BLaER1 (cell line): ENCODE measurements around the gene TSKU.
"Not testable (repeated sequence)": the region's sequence is repeated elsewhere in the genome, so short reads cannot be mapped to it uniquely, and the experiment has no call there.

Experiments used
- H3K27ac ChIP-seq: shearing (Covaris generic); formaldehyde crosslinking; 2 replicates; pipeline ENCODE4 v1.8.1; 2022
- H3K27me3 ChIP-seq: shearing (Covaris generic); formaldehyde crosslinking; 2 replicates; pipeline ENCODE4 v1.8.1; 2022
- H3K36me3 ChIP-seq: shearing (Covaris generic); formaldehyde crosslinking; 2 replicates; pipeline ENCODE4 v1.8.1; 2022
- H3K4me1 ChIP-seq: shearing (Covaris generic); formaldehyde crosslinking; 2 replicates; pipeline ENCODE4 v1.8.1; 2022
- H3K4me2 ChIP-seq: shearing (Covaris generic); formaldehyde crosslinking; 2 replicates; pipeline ENCODE4 v1.8.1; 2022
- H3K4me3 ChIP-seq: shearing (Covaris generic); formaldehyde crosslinking; 2 replicates; pipeline ENCODE4 v1.8.1; 2022
- H3K9ac ChIP-seq: shearing (Covaris generic); formaldehyde crosslinking; 2 replicates; pipeline ENCODE4 v1.8.1; 2022
- H3K9me3 ChIP-seq: shearing (Covaris generic); formaldehyde crosslinking; 2 replicates; pipeline ENCODE4 v1.8.1; 2022
- H4K20me1 ChIP-seq: shearing (Covaris generic); formaldehyde crosslinking; 2 replicates; pipeline ENCODE4 v1.8.1; 2022
- Cebpa-rat ChIP-seq: shearing (Covaris generic); IDR thresholded peaks from 2 replicates; pipeline ENCODE4 v1.8.1; 2022

Gene TSKU

GRCh38 chr11:76783294-76783895 is at the start of gene TSKU:
Gene TSKU (plus strand): TSS chr11:76783356. CDS start chr11:76795617, 12,261 bp downstream.
- no peak for TF ChIP-seq Cebpa-rat
- peaks cover 64% of the 10 kb centered on the region for H3K4me1 ChIP-seq

GRCh38 chr11:76733906-76734305 is 49.2 kb upstream of the TSKU start:
- not testable (repeated sequence) for H3K4me3 ChIP-seq, H3K27ac ChIP-seq, H3K36me3 ChIP-seq, H4K20me1 ChIP-seq, H3K4me1 ChIP-seq, H3K27me3 ChIP-seq, H3K9ac ChIP-seq, H3K4me2 ChIP-seq, H3K9me3 ChIP-seq

More at GRCh38 chr11:76783294-76783895, at the start of gene TSKU:
- Histone ChIP-seq H4K20me1 (peaks cover 45% of the 10 kb centered on the region), H3K9me3 (no peaks in the 10 kb centered on the region), H3K4me3 (peak within 1 kb of the TSS; percentile 91), H3K27ac (peak within 1 kb of the TSS; percentile 91), H3K9ac (peak within 1 kb of the TSS; percentile 87), H3K4me2 (peak within 1 kb of the TSS; percentile 99), H3K36me3 (peaks cover 3% of the 10 kb centered on the region; the same call in 1 of the 2 replicates), H3K27me3 (no peaks in the 10 kb centered on the region)

- no peaks in the 10 kb centered on the region for H3K27me3 ChIP-seq
- H3K9ac ChIP-seq, result no peak overlapping the region
Measured at GRCh38 chr11:76734456-76735420, 48.4 kb upstream of the TSKU start.

DNA sequence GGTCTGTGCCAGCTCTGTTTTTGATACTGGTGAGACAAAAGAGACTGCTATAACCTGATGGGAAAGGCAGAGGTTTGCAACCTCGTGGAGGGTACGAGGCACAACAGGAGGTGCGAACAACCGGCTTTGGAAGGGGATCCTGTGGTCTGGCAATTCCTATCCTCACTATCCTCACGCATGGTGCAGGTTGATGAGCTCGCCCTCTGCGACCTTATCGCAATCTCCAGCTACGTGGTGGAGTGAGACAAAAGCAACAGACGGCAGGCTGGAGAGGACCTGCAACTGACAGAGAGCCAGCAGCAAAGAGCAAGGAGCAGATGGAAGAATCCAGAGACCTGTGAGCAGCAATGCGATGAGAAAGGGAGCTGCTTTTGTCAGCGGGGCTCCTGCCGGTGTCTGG is 47.3 kb upstream of the TSKU start:
- Histone ChIP-seq H3K4me1 (no peaks in the 10 kb centered on the region), H3K36me3 (no peaks in the 10 kb centered on the region), H3K27me3 (no peaks in the 10 kb centered on the region), H3K4me2 (no peak overlapping the region), H3K9ac (no peak overlapping the region), H3K4me3 (no peak overlapping the region), H3K9me3 (no peaks in the 10 kb centered on the region), H3K27ac (no peak overlapping the region), H4K20me1 (no peaks in the 10 kb centered on the region)
- TF ChIP-seq Cebpa-rat, result no peak

More at GRCh38 chr11:76734456-76735420, 48.4 kb upstream of the TSKU start:
- no peak overlapping the region for H3K4me3 ChIP-seq
- no peaks in the 10 kb centered on the region for H3K4me1 ChIP-seq
- H3K9me3 ChIP-seq, result no peaks in the 10 kb centered on the region
- no peak overlapping the region for H3K27ac ChIP-seq
- no peak for TF ChIP-seq Cebpa-rat
- no peaks in the 10 kb centered on the region for H3K36me3 ChIP-seq
- H4K20me1 ChIP-seq, result no peaks in the 10 kb centered on the region
- H3K4me2 ChIP-seq, result no peak overlapping the region

DNA sequence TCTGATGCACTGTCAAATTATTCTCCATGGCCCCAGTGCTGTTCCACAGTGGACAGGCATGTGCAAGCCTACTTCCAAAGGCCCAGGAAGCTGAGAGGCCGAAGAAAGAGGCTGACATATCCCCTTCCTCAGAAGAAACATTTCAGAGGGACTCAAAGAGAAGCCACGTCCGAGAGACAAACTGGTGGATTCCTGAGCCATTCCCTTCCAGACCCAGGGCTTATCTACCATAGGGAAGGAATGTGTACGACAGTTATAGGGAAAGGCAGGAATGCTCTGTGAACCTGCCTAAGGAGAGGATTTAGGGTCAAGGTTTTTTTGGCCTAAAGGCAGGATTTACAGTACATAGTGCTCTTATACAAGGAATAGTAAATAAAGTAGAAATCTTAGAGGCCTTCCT is 46.9 kb upstream of the TSKU start:
- no peaks in the 10 kb centered on the region for H3K4me1 ChIP-seq
- H3K9me3 ChIP-seq, result no peaks in the 10 kb centered on the region
- H3K9ac ChIP-seq, result no peak overlapping the region
- no peaks in the 10 kb centered on the region for H3K27me3 ChIP-seq
- no peak overlapping the region for H3K4me2 ChIP-seq
- no peaks in the 10 kb centered on the region for H4K20me1 ChIP-seq
- H3K27ac ChIP-seq, result no peak overlapping the region
- no peak overlapping the region for H3K4me3 ChIP-seq
- no peak for TF ChIP-seq Cebpa-rat
- no peaks in the 10 kb centered on the region for H3K36me3 ChIP-seq

DNA sequence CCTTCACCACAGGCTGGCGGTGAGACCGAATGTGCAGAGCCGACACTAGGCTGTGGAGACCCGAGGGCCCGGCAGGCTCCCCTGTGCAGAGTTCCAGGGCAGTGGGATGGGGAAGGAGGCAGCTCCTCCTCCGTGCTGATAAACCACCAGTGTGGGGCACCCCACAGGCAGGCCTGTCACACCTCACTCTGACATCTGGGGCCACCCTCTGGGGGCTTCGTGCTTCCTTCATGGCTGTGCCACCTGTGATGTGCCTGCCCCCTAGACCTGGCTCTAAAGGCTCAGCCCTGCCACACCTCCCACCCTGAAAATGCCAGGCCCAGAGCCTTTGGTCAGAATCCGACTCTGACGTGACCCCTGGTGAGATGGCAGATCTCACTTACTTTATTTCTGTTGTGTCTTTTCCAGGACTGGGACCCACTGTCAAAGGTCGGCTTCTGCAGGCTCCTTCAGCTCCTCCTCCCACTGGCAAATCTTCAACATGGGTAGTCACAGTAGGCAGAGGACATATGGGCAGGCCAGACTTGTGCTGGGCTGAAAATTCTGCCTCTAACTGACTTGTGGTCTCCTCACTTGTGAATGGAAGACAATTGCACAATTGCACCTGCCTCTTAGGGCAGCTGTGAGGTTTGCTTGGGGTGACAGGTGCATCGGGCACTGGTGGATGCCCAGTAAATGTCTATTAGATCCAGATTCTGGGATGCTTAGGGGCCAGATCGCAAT is 46.2 kb upstream of the TSKU start:
- TF ChIP-seq Cebpa-rat, result no peak

GRCh38 chr11:76738618-76739240 is 44.4 kb upstream of the TSKU start:
- Histone ChIP-seq H3K4me1 (no peaks in the 10 kb centered on the region), H4K20me1 (no peaks in the 10 kb centered on the region), H3K4me2 (no peak overlapping the region), H3K9me3 (no peaks in the 10 kb centered on the region), H3K27me3 (no peaks in the 10 kb centered on the region), H3K9ac (no peak overlapping the region), H3K4me3 (no peak overlapping the region), H3K36me3 (no peaks in the 10 kb centered on the region), H3K27ac (no peak overlapping the region)
- no peak for TF ChIP-seq Cebpa-rat

More for the DNA sequence above, 46.2 kb upstream of the TSKU start:
- no peaks in the 10 kb centered on the region for H3K27me3 ChIP-seq
- H3K4me1 ChIP-seq, result no peaks in the 10 kb centered on the region
- H3K9ac ChIP-seq, result no peak overlapping the region
- H3K4me3 ChIP-seq, result no peak overlapping the region
- H4K20me1 ChIP-seq, result no peaks in the 10 kb centered on the region
- H3K9me3 ChIP-seq, result no peaks in the 10 kb centered on the region
- H3K36me3 ChIP-seq, result no peaks in the 10 kb centered on the region
- no peak overlapping the region for H3K4me2 ChIP-seq
- H3K27ac ChIP-seq, result no peak overlapping the region

DNA sequence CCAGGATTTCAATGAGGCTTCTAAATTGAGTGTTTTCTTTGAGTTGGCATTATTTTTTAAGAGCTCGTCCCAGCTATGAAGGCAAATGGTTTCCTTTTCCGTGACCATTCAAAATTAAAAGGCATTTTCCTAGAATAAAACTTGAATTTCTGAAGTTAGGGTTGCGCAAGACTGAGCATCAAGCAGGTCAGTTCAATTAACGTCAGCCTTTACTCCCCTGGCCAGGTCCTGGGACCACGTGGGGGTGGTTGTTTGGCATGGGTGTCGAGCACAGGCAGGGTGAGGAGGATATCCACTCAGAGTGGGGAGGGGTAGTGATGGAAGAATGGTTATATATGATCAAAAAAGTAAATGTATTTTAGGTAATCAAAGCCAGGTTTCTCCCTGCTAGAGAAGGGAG is 43.4 kb upstream of the TSKU start:
- no peaks in the 10 kb centered on the region for H3K27me3 ChIP-seq
- H3K9ac ChIP-seq, result no peak overlapping the region
- no peaks in the 10 kb centered on the region for H3K4me1 ChIP-seq
- no peaks in the 10 kb centered on the region for H3K36me3 ChIP-seq
- no peaks in the 10 kb centered on the region for H4K20me1 ChIP-seq
- no peak overlapping the region for H3K4me3 ChIP-seq
- H3K4me2 ChIP-seq, result no peak overlapping the region
- H3K27ac ChIP-seq, result no peak overlapping the region
- TF ChIP-seq Cebpa-rat, result peak; percentile 53; the same call in 1 of the 2 replicates
- H3K9me3 ChIP-seq, result no peaks in the 10 kb centered on the region

- H3K9me3 ChIP-seq, result no peaks in the 10 kb centered on the region
- H3K9ac ChIP-seq, result no peak overlapping the region
- H3K27me3 ChIP-seq, result no peaks in the 10 kb centered on the region
- no peak overlapping the region for H3K4me2 ChIP-seq
- no peak overlapping the region for H3K4me3 ChIP-seq
- H3K27ac ChIP-seq, result no peak overlapping the region
- H4K20me1 ChIP-seq, result no peaks in the 10 kb centered on the region
- no peaks in the 10 kb centered on the region for H3K36me3 ChIP-seq
- TF ChIP-seq Cebpa-rat, result no peak
- H3K4me1 ChIP-seq, result no peaks in the 10 kb centered on the region
Measured at GRCh38 chr11:76740772-76741171, 42.4 kb upstream of the TSKU start.
